Gastroesophageal sphincter (tissue), 3 donors: ENCODE measurements around the gene OPCML.

Experiments used
- CTCF ChIP-seq, 4 experiments: fragments of 200-600 bp in 2 of 4; fragments of 450-650 bp in 2 of 4; sonication (generic) in 1 of 4; IDR thresholded peaks; one replicate each; pipeline ENCODE4 v1.5.1; 2017 to 2019; ENCODE audit warnings: antibody characterized with exemption in 4 of 4, mild to moderate bottlenecking in 2 of 4, moderate library complexity in 2 of 4
- POLR2A ChIP-seq, 2 donors: fragments of 450-650 bp; IDR thresholded peaks; one replicate each; pipeline ENCODE4 v1.6.1; 2017; ENCODE audit warnings: antibody characterized with exemption in 2 of 2, mild to moderate bottlenecking in 2 of 2, moderate library complexity in 1 of 2

DNA sequence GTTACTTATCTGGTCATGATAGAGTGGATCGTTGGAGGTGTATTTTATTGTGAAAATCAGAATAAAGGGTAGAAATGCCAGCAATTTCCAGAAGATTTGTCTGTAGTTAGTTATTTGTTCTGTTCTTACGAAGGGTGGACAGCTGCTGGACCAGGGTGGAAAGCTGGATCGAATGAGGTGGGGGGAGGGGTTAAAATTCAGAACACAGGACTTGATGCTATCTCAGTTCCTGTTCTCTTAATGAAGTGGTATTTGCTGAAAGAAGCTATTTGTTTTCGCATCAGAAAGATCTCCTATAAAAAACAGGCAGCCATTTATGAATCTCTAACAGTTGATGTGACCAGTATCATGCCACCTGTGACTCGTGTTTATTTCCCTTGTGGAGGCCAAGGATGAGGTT is 556.2 kb downstream of the OPCML start:
- TF ChIP-seq CTCF (IDR thresholded peaks at IDR 0.05) (no peak), POLR2A (IDR thresholded peaks at IDR 0.05) (no peak)
